ENCODE results near the gene ZCCHC24. TPM values are rescaled to one million over a fixed set of nuclear protein-coding genes. Genes with fewer than 3 reads are reported as not detected.

The ZCCHC24 gene
- total and polyA plus RNA-seq, 4 donors, result 7.8 to 23.9 (median 14.8) TPM

- Histone ChIP-seq H3K4me3 (ENCODE audit: low read depth in 1 of 3, low read length in 3 of 3) (no peak overlapping the region), H3K27me3 (ENCODE audit: control insufficient read depth in 4 of 4, insufficient read depth in 4 of 4, low read length in 3 of 4) (no peaks in the 10 kb centered on the region), H3K4me1 (ENCODE audit: control insufficient read depth in 4 of 4, insufficient read depth in 4 of 4, low read length in 3 of 4) (peaks cover 2 to 8% (median 5%) of the 10 kb centered on the region in 4 donors), H3K9ac (ENCODE audit: low read depth in 1 of 2, low read length in 2 of 2) (no peak overlapping the region), H3K36me3 (ENCODE audit: control insufficient read depth in 4 of 4, insufficient read depth in 3 of 4, low read depth in 1 of 4, low read length in 3 of 4) (no peaks in the 10 kb centered on the region), H3K9me3 (ENCODE audit: control insufficient read depth in 4 of 4, low read length in 3 of 4) (no peaks in the 10 kb centered on the region), H3K27ac (ENCODE audit: low read depth in 1 of 2, low read length in 2 of 2) (no peak overlapping the region)
- TF ChIP-seq TAF1 (conservative IDR thresholded peaks at IDR 0.05), result no peak
- TF ChIP-seq, protein P1, sequence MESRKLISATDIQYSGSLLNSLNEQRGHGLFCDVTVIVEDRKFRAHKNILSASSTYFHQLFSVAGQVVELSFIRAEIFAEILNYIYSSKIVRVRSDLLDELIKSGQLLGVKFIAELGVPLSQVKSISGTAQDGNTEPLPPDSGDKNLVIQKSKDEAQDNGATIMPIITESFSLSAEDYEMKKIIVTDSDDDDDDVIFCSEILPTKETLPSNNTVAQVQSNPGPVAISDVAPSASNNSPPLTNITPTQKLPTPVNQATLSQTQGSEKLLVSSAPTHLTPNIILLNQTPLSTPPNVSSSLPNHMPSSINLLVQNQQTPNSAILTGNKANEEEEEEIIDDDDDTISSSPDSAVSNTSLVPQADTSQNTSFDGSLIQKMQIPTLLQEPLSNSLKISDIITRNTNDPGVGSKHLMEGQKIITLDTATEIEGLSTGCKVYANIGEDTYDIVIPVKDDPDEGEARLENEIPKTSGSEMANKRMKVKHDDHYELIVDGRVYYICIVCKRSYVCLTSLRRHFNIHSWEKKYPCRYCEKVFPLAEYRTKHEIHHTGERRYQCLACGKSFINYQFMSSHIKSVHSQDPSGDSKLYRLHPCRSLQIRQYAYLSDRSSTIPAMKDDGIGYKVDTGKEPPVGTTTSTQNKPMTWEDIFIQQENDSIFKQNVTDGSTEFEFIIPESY (IDR thresholded peaks at IDR 0.05), result no peak
- no peak for DNase-seq (ENCODE audit: low spot score)
Observed at GRCh38 chr10:79476645-79477044, 31.2 kb upstream of the ZCCHC24 start.

GRCh38 chr10:79475877-79476276 is 30.5 kb upstream of the ZCCHC24 start:
- TF ChIP-seq SP1 (IDR thresholded peaks at IDR 0.05), result no peak
- TF ChIP-seq, protein P2, sequence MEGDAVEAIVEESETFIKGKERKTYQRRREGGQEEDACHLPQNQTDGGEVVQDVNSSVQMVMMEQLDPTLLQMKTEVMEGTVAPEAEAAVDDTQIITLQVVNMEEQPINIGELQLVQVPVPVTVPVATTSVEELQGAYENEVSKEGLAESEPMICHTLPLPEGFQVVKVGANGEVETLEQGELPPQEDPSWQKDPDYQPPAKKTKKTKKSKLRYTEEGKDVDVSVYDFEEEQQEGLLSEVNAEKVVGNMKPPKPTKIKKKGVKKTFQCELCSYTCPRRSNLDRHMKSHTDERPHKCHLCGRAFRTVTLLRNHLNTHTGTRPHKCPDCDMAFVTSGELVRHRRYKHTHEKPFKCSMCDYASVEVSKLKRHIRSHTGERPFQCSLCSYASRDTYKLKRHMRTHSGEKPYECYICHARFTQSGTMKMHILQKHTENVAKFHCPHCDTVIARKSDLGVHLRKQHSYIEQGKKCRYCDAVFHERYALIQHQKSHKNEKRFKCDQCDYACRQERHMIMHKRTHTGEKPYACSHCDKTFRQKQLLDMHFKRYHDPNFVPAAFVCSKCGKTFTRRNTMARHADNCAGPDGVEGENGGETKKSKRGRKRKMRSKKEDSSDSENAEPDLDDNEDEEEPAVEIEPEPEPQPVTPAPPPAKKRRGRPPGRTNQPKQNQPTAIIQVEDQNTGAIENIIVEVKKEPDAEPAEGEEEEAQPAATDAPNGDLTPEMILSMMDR (IDR thresholded peaks at IDR 0.05; ENCODE audit: low read depth, low read length, missing input control), result no peak
- WGBS, result 87% methylated on average over 3 of the region's 3 CpGs
- no peaks in the 10 kb centered on the region for H3K36me3 ChIP-seq (ENCODE audit: control insufficient read depth in 4 of 4, insufficient read depth in 3 of 4, low read depth in 1 of 4, low read length in 3 of 4)

GRCh38 chr10:79475119-79475653 is 29.8 kb upstream of the ZCCHC24 start:
- TF ChIP-seq EGR1 (IDR thresholded peaks at IDR 0.05; ENCODE audit: low read depth in 2 of 2) (no peak), FOXA1 (IDR thresholded peaks at IDR 0.05) (no peak), SP1 (IDR thresholded peaks at IDR 0.05) (no peak), RAD21 (IDR thresholded peaks at IDR 0.05) (no peak), ATF3 (IDR thresholded peaks at IDR 0.05) (no peak), FOXA2 (IDR thresholded peaks at IDR 0.05) (no peak), MAX (IDR thresholded peaks at IDR 0.05) (no peak), HNF4G (IDR thresholded peaks at IDR 0.05) (no peak), REST (IDR thresholded peaks at IDR 0.05) (no peak), JUND (IDR thresholded peaks at IDR 0.05) (no peak), TAF1 (conservative IDR thresholded peaks at IDR 0.05) (no peak), GABPA (IDR thresholded peaks at IDR 0.05 in 1 of 2, conservative IDR thresholded peaks at IDR 0.05 in 1 of 2) (no peak)
- TF ChIP-seq, protein P1 (IDR thresholded peaks at IDR 0.05), result no peak
- TF ChIP-seq, protein P2 (IDR thresholded peaks at IDR 0.05; ENCODE audit: low read depth, low read length, missing input control), result no peak
- DNase-seq (ENCODE audit: low spot score), result no peak
- Histone ChIP-seq H3K36me3 (ENCODE audit: control insufficient read depth in 4 of 4, insufficient read depth in 3 of 4, low read depth in 1 of 4, low read length in 3 of 4) (no peaks in the 10 kb centered on the region), H3K27me3 (ENCODE audit: control insufficient read depth in 4 of 4, insufficient read depth in 4 of 4, low read length in 3 of 4) (no peaks in the 10 kb centered on the region), H3K9ac (ENCODE audit: low read depth in 1 of 2, low read length in 2 of 2) (no peak overlapping the region), H3K9me3 (ENCODE audit: control insufficient read depth in 4 of 4, low read length in 3 of 4) (no peaks in the 10 kb centered on the region), H3K27ac (ENCODE audit: low read depth in 1 of 2, low read length in 2 of 2) (no peak overlapping the region), H3K4me1 (ENCODE audit: control insufficient read depth in 4 of 4, insufficient read depth in 4 of 4, low read length in 3 of 4) (peaks cover 2 to 8% (median 5%) of the 10 kb centered on the region in 4 donors), H3K4me3 (ENCODE audit: low read depth in 1 of 3, low read length in 3 of 3) (no peak overlapping the region)
- WGBS, result 90% methylated on average over 7 of the region's 7 CpGs

More at GRCh38 chr10:79475877-79476276, 30.5 kb upstream of the ZCCHC24 start:
- DNase-seq (ENCODE audit: low spot score), result no peak
- H3K9ac ChIP-seq (ENCODE audit: low read depth in 1 of 2, low read length in 2 of 2), result no peak overlapping the region
- H3K4me3 ChIP-seq (ENCODE audit: low read depth in 1 of 3, low read length in 3 of 3), result no peak overlapping the region
- H3K4me1 ChIP-seq (ENCODE audit: control insufficient read depth in 4 of 4, insufficient read depth in 4 of 4, low read length in 3 of 4), result peaks cover 2 to 8% (median 5%) of the 10 kb centered on the region in 4 donors
- no peaks in the 10 kb centered on the region for H3K9me3 ChIP-seq (ENCODE audit: control insufficient read depth in 4 of 4, low read length in 3 of 4)
- H3K27ac ChIP-seq (ENCODE audit: low read depth in 1 of 2, low read length in 2 of 2), result no peak overlapping the region
- no peaks in the 10 kb centered on the region for H3K27me3 ChIP-seq (ENCODE audit: control insufficient read depth in 4 of 4, insufficient read depth in 4 of 4, low read length in 3 of 4)

Data from liver (tissue), 9 donors.